NCI-H2227 treated with DMSO at 0.1 percent for 48 hours (cell line): Measurements from ENCODE around the gene TRIM15.

Experiments
- DNase-seq: peaks from one replicate; lab custom pipeline; 2025; lab: John Stamatoyannopoulos, UW

TRIM15 gene

DNA sequence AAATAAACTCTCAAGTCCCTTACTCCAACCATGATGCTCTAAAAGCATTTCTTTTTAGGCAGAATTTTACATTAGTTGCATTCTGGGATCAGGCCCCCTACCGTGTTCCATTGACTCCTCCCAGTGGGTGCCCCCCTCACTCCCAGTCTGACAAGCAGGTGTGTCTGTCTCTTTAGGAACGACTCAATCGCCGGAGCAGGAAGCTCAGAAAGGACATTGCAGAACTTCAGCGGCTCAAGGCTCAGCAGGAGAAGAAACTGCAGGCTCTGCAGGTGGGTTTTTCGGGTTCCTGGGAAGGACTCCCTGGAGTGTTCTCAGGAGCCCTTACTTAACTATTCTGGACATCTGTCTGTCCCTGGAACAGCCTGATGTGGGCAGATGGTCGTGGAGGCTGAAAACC lies 17.5 kb upstream of the TRIM15 start:
- no peak for DNase-seq

DNA sequence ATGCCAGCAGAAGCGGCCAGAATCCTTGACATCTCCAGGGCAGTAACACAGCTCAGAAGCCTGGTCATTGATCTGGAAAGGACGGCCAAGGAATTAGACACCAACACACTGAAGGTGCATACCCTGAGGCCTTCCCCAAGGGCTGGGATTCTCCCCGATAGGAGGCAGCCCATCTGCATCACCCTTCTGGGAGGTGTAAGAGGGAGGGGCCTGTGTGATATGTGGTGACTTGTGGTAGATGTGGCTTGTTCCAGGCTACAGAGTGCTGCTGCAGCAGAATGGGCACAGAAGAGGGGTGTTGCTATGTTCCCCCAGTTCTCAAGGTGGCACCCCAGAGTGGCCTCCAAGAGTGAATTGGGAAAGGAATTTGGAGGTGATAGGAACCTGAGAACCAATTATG lies 16.2 kb upstream of the TRIM15 start:
- no peak for DNase-seq

DNA sequence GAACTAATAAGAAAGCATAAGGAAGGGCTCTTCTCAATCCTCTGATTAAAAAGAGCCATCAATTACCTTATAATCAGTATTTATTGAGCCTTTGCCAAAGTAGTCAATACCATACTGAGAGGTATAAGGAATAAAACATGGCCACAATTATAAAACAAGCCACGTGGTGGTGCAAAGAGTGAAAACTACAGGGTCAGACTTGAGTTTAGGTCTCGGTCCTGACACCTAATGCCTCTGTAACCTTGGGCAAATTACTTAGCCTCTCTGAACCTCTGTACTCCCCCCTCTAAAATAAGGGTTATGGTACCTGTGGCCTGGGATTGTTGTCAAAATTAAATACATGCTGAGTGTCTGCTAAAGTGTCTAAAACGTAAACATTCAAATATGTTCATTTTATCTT lies 14.1 kb upstream of the TRIM15 start:
- DNase-seq, result no peak

DNA sequence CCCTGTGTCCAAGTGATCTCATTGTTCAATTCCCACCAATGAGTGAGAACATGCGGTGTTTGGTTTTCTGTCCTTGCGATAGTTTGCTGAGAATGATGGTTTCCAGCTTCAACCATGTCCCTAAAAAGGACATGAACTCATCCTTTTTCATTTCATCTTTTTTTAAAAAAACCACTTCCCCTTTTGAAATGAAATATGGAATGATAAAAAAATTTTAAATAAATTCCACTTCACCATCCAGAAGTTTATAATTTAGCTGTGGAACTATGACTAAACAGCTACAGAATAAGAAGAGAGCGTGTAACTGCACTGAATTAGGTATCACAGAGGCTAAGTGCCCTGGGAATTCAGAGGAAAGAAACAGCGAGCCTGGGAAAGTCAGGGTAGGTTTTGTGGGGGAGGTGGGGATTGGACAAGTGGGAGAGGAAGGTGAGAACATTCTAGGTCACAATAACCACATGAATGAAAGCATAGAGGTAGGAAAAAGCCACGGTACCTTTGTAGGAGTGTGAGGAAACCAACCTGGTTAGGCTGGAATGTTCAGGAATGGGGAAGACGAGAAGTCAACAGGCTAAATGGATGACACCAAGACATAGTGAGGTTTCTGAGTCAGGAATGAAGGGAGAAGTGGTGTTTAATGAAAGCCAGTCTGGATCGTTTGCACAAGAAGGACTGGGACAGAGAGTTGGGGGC lies 13.3 kb upstream of the TRIM15 start:
- DNase-seq, result no peak

DNA sequence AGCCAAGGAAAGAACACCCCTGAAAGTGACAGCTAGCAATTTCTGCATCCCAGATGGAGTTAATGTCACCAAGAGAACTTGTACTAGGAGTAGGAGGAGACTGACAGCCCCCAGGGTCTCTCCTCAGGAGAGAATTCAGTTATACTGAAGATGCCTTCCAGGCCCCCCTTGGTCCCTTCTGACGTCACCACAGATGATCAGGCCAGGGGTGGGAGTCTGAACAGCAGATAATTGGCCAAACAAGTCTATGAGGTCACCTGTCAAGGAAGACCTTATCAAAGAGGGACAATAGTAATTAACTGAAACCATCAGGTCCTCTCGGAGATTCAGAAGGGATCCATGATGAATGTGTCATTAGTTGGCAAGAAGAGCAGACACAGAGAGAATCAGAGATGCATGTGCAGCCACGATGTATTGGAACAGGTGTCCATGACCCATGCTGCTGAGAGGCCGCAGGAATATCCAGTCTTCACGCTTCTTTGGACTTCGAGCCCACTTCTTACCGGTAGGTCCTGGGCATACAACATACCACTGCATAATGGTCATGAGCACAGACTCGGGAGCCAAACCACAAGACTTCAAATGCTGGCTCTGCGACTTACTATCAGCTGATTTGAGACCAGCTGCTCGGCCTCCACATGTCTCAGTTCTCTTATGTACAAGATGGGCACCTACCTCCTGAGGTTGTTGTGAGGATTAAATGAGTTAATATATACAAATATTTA lies 12.5 kb upstream of the TRIM15 start:
- no peak for DNase-seq

DNA sequence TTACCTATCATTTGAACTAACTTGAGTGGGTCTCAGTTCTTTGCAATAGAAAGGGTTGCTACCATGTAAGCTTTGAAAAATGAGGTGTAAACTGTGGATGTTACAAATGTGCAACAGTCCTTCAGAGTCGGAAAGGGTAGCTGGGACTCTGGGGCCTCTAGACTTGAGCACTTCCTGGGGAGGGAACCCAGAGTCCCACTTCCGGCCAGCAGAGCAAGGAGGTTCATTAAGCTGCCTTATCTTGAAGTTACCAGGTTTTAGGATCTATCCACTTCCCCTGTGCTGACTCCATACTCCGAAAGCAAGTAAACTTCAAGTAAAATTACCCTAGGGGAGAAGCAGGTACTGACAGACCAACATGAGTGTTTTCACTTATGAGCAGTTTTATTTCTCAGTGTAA lies 11.8 kb upstream of the TRIM15 start:
- DNase-seq, result no peak

DNA sequence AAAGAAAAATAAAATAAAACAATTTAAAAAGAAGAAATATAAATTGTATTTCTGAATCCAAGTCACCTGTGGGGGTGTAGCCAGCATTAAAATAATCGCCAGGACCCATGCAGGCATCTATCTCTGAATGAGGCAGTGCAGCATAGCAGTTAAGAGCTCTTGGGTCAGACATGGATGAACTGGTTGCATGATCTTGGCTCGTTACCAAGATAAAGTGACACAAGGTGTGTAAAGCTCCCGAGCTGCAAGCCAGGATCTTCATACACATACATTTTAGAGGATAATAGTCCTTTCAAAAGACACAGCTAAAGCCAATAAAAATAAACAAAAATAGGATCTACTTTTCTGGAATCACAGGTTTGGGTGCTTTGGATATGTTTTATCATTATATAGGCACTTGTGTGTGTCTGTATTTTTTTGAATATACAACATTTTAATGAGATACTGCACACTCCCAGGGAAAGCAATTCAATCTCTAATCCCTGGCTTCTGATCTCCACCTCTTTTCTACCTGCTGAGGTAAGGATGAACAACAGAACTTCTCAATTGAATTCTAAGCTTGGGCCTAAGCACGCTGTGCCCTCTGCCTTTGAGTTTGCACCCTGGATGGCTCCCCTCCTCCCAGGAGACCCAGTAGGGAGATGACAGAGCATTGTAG lies 11.2 kb upstream of the TRIM15 start:
- no peak for DNase-seq

DNA sequence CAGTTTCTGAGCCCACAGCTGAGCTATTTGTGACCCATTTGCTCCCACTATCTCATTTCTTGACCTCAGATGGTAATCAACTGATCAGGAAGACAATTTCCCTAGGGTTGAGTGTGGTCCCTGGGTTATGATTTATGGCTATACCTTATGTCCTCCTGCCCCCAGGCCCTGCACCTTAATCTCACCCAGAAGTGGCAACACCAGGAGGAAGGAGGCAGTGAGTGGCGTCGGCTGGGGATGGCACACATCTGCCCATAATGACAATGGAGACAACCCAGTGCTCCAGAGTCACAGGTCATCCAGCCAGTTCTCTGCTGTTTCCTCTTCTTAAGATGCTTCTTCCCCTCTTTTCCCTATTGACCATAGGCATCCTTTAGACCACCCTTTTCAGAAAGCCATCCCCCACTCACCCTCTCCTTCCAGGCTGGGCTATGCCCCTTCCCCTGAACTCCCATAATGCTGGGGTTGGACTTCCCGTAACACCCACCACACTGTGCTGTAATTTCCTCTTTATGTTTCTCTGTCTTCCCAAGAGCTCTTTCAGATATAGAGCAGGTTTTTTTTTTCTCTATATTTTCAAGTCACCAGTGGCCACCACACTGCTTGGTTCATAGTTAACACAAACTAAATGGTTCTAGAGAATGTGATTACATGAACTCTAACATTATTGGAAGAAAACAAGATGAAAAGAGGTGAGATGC lies 10.3 kb upstream of the TRIM15 start:
- DNase-seq, result no peak

DNA sequence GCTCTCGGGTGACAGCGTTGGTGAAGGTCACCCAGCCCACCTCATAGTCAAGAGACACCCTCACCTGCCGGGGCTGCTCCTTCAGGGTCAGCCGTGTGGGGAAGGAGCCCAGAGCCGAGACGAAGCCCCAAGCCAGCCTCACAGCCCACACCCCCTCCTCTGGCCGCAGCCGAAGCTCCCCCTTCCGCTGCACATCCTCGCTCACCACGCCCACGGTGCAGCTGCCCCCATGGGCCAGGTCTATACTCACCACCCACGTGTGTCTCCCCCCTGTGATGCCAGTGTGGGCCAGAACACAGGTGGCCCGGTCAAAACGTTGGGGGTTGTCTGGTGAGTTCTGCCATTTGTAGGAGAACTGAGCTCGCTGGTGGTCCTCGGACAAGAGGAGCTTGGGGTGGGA lies 9.3 kb upstream of the TRIM15 start:
- DNase-seq, result no peak

DNA sequence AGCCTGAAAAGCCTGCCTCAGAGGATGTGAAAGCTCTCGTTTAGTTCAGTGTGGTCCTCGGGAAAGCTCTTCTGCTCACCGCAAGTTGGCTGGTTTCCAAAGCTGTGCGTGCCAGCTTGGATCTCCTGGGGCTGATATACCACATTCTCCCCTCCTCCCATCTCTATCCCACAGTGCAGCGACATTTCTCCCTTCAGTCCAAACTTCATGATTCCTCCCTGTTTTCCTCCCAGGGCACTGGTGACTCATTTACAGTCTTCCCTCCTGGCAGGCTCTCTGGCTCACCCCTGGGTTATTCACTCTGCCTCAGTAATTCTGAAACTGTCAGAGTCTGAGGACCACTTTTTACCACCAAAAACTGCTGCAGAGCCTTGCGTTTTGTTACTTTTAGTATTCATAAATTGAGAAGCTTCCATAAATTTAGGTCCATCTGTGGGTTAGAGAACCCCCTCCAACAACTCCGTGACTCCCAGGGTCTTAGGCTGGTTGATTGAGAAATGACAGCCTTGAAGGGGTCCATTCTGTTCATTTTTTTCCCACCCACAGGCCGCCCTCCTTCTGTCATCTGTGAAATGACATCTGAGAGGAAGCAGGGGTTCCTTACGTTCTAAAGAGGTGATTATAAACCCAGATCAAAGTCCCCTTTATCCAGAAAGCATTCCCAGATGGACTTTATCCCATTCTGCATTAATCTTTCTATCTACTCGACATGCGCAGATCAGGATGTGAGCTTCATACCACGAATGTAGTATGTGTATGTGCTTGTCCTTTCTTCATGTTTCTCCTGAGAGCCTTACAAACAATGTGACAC lies 8.4 kb upstream of the TRIM15 start:
- DNase-seq, result no peak

DNA sequence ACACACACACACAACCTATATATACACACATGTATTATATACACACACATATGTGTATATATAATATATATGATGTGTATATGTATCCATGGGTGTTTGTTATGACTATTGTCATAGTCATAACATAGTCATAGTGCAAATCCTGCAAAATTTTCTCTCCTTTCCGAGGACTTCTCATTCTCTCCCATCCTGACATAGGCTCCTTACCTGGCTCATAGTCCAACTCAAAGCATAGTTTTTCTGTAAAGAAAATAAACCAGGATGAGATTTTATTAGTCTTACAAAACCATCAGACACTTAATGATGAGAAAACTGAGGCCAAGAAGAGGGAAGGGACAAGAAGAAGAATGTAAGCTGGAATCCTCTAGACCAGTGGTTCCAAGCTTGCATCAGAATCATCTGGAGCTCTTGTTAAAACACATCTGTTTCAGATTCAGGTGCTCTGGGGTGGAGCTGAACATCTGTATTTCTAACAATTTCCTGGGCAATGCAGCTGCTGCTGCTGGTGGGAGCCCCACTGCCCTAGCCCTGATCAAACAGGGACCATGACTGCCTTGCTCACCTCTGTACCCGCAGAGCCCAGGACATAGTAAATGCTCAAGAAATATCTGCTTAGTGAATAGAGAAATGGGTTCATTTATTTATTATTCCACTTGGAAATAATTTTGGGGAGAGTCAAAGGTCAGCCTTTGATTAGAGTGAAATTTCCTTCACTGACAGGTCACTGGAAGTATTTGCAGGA lies 7.7 kb upstream of the TRIM15 start:
- DNase-seq, result no peak

DNA sequence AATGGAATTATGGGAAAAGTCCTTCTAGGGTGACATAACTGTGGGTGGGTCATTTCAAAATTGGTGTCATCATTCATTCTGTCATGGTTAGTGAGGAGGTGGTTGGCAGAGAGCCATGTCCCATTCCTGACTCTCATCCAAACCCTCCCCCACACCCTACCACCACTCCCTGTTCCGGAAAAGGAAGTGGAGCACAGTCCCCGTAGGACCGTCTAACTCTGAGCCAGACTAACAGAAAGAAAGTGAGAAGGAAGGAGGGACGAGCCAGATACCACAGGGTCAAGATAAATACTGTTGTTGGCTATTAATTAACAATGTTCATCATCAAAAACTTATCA lies 7.1 kb upstream of the TRIM15 start:
- no peak for DNase-seq

DNA sequence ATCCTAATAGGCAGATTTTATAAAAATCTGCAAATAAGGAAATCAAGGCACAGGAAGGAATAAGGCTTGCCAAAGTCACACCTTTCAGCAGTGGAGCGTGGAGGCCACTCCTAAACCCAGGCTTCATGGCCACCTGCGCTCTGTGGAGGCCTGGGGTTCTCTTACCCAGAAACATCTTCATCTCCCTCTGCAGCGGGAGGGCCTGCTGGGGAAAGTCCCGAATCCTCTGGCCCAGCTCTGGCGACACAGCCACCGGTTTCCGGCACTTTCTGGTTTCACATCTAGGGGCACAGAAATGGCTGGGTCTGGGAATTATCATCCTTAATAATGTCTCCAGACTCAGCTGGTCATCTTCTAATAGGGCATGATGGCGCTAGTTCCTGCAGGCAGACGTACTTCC lies 6.6 kb upstream of the TRIM15 start:
- DNase-seq, result no peak

DNA sequence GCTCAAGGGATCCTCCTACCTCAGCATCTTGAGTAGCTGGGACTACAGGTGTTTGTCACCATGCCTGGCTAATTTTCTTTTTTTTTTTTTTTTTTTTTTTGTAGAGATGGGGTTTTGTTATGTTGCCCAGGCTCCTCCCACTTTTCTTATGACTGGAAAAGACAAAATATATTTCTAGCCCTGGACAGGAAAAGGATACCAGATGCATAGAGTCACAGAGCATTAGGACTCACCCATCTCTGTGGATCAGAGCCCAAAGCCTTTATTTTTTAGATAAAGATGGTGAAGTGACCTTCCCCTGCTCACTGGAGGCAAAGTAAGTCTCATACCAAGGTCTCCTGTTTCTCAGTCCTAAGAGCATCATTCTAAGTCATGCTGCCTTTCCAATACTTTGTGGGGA lies 5.8 kb upstream of the TRIM15 start:
- DNase-seq, result no peak

DNA sequence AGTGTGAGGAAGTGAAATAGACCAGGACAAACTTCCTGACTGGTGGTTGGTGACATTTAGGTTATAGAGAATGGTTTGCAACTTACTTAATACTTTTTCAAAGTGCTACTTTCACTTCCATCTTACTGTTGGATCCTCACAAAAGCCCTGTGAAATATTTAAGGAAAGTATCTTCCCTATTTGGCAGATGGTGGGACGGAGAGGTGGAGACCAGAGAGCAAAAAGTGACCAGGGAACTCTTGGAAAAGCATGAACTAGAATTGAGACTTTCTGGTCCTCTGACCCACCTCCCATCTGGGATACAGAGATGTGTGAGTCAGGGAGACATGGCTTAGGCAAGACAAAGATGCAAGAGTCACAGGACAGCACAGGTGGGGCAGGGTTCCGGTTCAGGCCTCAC lies 5.3 kb upstream of the TRIM15 start:
- no peak for DNase-seq

DNA sequence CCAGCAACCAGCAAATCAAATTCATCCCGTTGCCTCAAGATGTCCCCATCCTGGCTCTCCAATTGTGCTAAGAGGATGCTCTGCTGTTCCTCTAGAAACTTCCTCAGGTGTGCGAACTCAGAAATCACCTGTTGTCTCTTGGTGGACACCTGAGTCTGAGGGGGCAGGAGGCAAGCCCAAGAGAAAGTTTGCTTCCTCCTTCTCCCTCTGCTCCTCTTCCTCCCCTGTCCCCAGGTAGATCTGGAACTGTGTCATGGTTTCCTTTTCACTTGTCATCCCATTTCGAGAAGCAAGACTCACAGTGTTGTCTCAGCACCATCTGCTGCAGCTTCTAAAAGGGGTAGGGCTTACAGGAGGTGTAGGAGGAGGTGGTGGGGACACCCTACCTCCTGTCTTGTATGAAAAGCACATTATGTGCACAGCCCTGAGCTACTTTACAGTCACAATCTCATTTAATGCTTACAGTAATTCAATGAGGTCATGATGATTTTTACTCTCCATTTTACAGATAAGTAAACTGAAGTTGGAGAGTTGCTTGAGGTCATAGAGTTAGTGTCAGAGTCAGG lies 4.8 kb upstream of the TRIM15 start:
- DNase-seq, result no peak

DNA sequence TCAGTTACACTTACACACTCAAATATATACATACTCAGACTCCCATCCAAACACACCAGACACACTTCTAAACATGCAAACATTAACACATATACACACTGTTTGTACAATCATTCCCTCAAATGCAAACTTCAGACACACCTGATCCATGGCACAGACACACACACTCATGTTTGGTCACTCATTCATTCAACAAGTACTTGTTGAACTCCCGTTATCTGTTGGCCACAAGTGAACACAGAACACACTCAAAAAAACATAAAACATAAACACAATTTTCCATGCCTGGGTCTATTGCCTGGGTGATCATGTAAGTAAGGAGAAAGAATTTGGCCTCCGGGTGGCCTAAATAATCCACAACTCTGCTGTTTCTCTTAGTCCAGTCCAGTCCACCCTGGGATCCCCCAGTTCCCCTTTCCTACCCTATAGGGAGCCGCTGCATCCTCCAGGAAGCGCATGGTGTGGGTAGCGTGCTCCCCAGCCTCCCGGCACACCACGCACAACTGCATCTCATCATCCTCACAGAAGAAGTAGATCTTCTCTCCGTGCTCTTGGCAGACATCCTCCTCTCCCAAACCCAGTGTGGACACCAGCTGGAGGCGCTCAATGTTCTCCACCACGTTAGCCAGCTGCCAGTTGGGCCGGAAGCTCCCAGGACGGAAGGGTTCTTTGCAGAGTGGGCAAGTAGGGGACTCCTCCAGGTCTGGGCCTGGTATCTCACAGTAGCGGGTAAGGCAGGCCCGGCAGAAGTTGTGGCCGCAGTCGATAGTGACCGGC lies 3.1 kb upstream of the TRIM15 start:
- no peak for DNase-seq

DNA sequence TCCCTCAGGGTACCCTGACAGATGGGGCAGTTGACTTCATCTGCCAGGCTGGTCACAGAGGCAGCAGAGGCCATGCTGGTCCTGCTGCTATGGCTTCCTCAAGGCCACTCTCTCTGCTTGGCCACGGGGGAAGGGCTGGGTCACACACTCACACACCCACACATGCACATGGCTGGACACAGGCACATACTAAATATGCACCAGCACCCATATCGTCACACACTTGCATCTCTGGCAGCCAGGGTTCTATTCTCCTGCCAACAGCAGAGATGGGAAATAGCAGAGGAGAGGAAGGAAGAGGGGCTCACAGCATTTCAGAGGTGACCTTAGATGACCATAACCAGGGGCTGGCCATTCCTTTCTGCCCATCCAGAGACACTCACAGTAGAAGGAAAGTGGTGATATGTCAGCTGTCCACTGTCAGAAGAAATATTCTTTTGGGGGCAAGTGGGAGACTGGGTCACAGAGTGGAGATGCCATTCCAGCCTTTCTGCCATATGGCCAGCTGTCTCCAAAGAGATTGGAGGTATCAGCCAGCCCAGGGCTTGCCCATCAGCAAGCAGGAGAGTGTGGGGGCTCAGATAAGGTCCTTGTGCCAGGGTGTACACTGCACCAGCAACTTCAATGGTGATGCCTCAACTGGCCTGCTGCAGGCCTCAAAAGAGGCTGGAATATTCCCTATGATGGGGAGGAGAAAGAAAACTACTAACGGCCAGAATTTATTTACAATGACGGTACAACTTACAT lies 2.4 kb upstream of the TRIM15 start, which contains the start of gene TRIM10:
TRIM10 (minus strand) TSS at position 427 of the 747 bp plus-strand sequence; CDS start at position 74, 353 bp downstream.
- no peak for DNase-seq
